Fibroblast of pulmonary artery (primary cell): ENCODE data around the gene LMBRD1.

ENCODE experiments used
- DNase-seq: peaks from one replicate; pipeline ENCODE4 v3.0.0-alpha.2; 2010; ENCODE audit warnings: low read depth
- H3K4me3 ChIP-seq: replicated peaks from 2 replicates; pipeline ENCODE4 v1.5.1; 2011; ENCODE audit warnings: low read depth, mild to moderate bottlenecking, control low read depth, low read length, moderate library complexity
- CTCF ChIP-seq: IDR thresholded peaks from 2 replicates; pipeline ENCODE4 v1.5.1; 2011; ENCODE audit warnings: mild to moderate bottlenecking, control low read depth, low read length, inconsistent platforms; ENCODE audit errors: missing control alignments

Gene LMBRD1

GRCh38 chr6:69627625-69628024 is 169.2 kb downstream of the LMBRD1 start:
- TF ChIP-seq CTCF = no peak
- H3K4me3 ChIP-seq = no peak overlapping the region
- DNase-seq = no peak

GRCh38 chr6:69624944-69625343 is 171.9 kb downstream of the LMBRD1 start:
- no peak overlapping the region for H3K4me3 ChIP-seq
- no peak for TF ChIP-seq CTCF
- no peak for DNase-seq
